Type B pancreatic cell (in vitro differentiated cells): ENCODE results near the gene EPHA2. TPM values are rescaled to one million over a fixed set of nuclear protein-coding genes. Genes with fewer than 3 reads are reported as not detected.

ENCODE experiments used
- DNase-seq: peaks from one replicate; pipeline ENCODE4 v3.0.0; 2021; ENCODE audit warnings: mixed read lengths; ENCODE audit not compliant: unreplicated experiment; ENCODE audit errors: extremely low spot score
- H3K27ac Mint-ChIP-seq: 2 replicates; pipeline ENCODE4 v1.8.0; 2021; ENCODE audit warnings: mild to moderate bottlenecking, mixed read lengths
- H3K27me3 Mint-ChIP-seq: 2 replicates; pipeline ENCODE4 v1.8.0; 2021; ENCODE audit warnings: mixed read lengths
- H3K36me3 Mint-ChIP-seq: 2 replicates; pipeline ENCODE4 v1.8.0; 2021; ENCODE audit warnings: mixed read lengths
- H3K4me1 Mint-ChIP-seq: one replicate; pipeline ENCODE4 v1.8.0; 2021; ENCODE audit warnings: mixed read lengths; ENCODE audit not compliant: unreplicated experiment
- H3K4me3 Mint-ChIP-seq: 2 replicates; pipeline ENCODE4 v1.8.0; 2021; ENCODE audit warnings: mild to moderate bottlenecking, mixed read lengths
- H3K9me3 Mint-ChIP-seq: 2 replicates; pipeline ENCODE4 v1.8.0; 2021; ENCODE audit warnings: mixed read lengths
- total RNA-seq: library from RNA; stranded (reverse); gene quantifications from 2 replicates; pipeline ENCODE4 v1.2.1, GENCODE V29; 2021; ENCODE audit warnings: low replicate concordance
- TF ChIP-seq, protein P1 (sequence below): fragments of 200-600 bp; sonication (generic); conservative IDR thresholded peaks from 2 replicates; pipeline ENCODE4 v1.5.0; 2021; ENCODE audit warnings: antibody characterized with exemption, mild to moderate bottlenecking

EPHA2 gene
- total RNA-seq, 1 donor from 2014 or later = 40.3 TPM

GRCh38 chr1:16101623-16102022, 54.2 kb downstream of the EPHA2 start:
- Mint-ChIP-seq H3K27me3 (peaks cover under 1% of the 10 kb centered on the region), H3K27ac (no peak overlapping the region), H3K36me3 (no peaks in the 10 kb centered on the region), H3K9me3 (no peaks in the 10 kb centered on the region), H3K4me3 (no peak overlapping the region), H3K4me1 (peaks cover 5% of the 10 kb centered on the region)
- no peak for DNase-seq
- TF ChIP-seq, protein P1, sequence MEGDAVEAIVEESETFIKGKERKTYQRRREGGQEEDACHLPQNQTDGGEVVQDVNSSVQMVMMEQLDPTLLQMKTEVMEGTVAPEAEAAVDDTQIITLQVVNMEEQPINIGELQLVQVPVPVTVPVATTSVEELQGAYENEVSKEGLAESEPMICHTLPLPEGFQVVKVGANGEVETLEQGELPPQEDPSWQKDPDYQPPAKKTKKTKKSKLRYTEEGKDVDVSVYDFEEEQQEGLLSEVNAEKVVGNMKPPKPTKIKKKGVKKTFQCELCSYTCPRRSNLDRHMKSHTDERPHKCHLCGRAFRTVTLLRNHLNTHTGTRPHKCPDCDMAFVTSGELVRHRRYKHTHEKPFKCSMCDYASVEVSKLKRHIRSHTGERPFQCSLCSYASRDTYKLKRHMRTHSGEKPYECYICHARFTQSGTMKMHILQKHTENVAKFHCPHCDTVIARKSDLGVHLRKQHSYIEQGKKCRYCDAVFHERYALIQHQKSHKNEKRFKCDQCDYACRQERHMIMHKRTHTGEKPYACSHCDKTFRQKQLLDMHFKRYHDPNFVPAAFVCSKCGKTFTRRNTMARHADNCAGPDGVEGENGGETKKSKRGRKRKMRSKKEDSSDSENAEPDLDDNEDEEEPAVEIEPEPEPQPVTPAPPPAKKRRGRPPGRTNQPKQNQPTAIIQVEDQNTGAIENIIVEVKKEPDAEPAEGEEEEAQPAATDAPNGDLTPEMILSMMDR = no peak

DNA sequence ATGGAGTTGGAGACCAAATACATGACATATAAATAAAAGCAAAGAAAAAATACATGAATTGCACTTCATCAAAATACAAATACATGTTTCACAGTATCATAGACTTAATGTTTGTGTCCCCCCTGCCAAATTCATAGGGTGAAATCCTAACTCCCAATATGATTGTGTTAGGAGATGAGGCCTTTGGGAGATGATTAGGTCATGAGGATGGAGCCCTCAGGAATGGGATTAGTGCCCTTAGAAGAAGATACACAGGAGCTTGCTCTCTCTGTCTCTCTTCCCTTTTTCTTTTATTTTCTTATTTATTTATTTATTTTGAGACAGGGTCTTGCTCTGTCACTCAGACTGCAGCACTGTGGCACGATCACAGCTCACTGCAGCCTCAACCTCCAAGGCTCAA, 56.5 kb downstream of the EPHA2 start:
- Mint-ChIP-seq H3K9me3 (no peaks in the 10 kb centered on the region), H3K4me1 (peaks cover 5% of the 10 kb centered on the region), H3K27ac (no peak overlapping the region), H3K4me3 (no peak overlapping the region), H3K36me3 (no peaks in the 10 kb centered on the region), H3K27me3 (peaks cover 5% of the 10 kb centered on the region)
- DNase-seq = no peak
- TF ChIP-seq, protein P1 = no peak

DNA sequence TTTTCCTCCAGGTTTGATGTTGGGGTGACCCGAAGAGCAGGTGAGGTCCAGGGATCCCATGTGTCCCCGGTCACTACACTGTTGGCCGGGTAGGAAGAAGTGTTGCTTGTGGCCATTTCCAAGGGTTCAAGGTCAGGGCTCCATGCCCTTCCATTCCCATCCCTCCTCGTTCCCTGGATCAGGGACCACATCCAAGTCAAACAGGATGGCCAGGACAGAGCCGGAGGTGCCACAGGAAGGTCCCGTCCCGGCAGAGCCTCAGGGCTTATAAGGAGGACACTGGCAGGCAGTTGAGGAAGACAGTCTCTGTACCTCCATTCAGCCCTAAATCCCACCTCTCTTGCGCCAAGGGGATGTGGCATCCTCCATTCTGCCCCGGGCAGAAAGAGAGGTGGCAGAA, 60.4 kb downstream of the EPHA2 start:
- no peak overlapping the region for H3K27ac Mint-ChIP-seq
- H3K27me3 Mint-ChIP-seq = peaks cover 5% of the 10 kb centered on the region
- TF ChIP-seq, protein P1 = no peak
- no peak for DNase-seq
- H3K4me1 Mint-ChIP-seq = peaks cover 5% of the 10 kb centered on the region
- no peaks in the 10 kb centered on the region for H3K9me3 Mint-ChIP-seq
- H3K4me3 Mint-ChIP-seq = no peak overlapping the region
- no peaks in the 10 kb centered on the region for H3K36me3 Mint-ChIP-seq

GRCh38 chr1:16094453-16095158, 61.3 kb downstream of the EPHA2 start:
- Mint-ChIP-seq H3K4me3 (no peak overlapping the region), H3K27ac (no peak overlapping the region), H3K36me3 (no peaks in the 10 kb centered on the region), H3K27me3 (peaks cover 5% of the 10 kb centered on the region), H3K4me1 (peaks cover 5% of the 10 kb centered on the region), H3K9me3 (no peaks in the 10 kb centered on the region)
- TF ChIP-seq, protein P1 = no peak
- no peak for DNase-seq

GRCh38 chr1:16093611-16094010, 62.3 kb downstream of the EPHA2 start:
- Mint-ChIP-seq H3K9me3 (no peaks in the 10 kb centered on the region), H3K27me3 (peaks cover 5% of the 10 kb centered on the region), H3K4me3 (no peak overlapping the region), H3K27ac (no peak overlapping the region), H3K36me3 (no peaks in the 10 kb centered on the region), H3K4me1 (peaks cover 9% of the 10 kb centered on the region)
- no peak for DNase-seq
- TF ChIP-seq, protein P1 = no peak
